Ovary (tissue), 3 donors: ENCODE measurements around the gene GZMB.

Experiments
- CTCF ChIP-seq, 3 donors: fragments of 450-650 bp in 2 of 3; fragments of 200-600 bp in 1 of 3; IDR thresholded peaks; one replicate each; pipeline versions ENCODE4 v1.5.1 to v1.8.0; 2016 to 2022; ENCODE audit warnings: antibody characterized with exemption in 3 of 3, mild to moderate bottlenecking in 1 of 3
- EP300 ChIP-seq: sonication (generic); formaldehyde crosslinking; IDR thresholded peaks from one replicate; pipeline ENCODE4 v1.6.1; 2017; ENCODE audit warnings: antibody characterized with exemption
- POLR2A ChIP-seq: fragments of 450-650 bp; IDR thresholded peaks from one replicate; pipeline ENCODE4 v1.6.1; 2017; ENCODE audit warnings: antibody characterized with exemption, mild to moderate bottlenecking, moderate library complexity
- donor health status: DM: no; HTN: no; CAD: no.

GRCh38 chr14:24664366-24664765, 30.4 kb upstream of the GZMB start:
- TF ChIP-seq CTCF (IDR thresholded peaks at IDR 0.05) (no peak), POLR2A (no peak), EP300 (no peak)
